Karpas-422 (cell line): ENCODE results near the gene TENT5C. TPM values are rescaled to one million over a fixed set of nuclear protein-coding genes. Genes with fewer than 3 reads are reported as not detected.

Experiments used
- DNase-seq: peaks from one replicate; pipeline ENCODE4 v3.0.0-alpha.2; 2015
- H2AFZ ChIP-seq: fragments of 200-600 bp; sonication (generic); 2 replicates; pipeline ENCODE4 v1.6.1; 2014; ENCODE audit warnings: antibody characterized with exemption, low read length, mixed read lengths
- H3K27ac ChIP-seq: fragments of 200-600 bp; sonication (generic); 2 replicates; pipeline ENCODE4 v1.5.1; 2014; ENCODE audit warnings: mild to moderate bottlenecking, low read length, moderate library complexity
- H3K27me3 ChIP-seq: fragments of 200-600 bp; sonication (generic); 2 replicates; pipeline ENCODE4 v1.6.1; 2014; ENCODE audit warnings: low read length, mixed read lengths
- H3K36me3 ChIP-seq: fragments of 200-600 bp; sonication (generic); 2 replicates; pipeline ENCODE4 v1.6.1; 2014; ENCODE audit warnings: low read length, mixed read lengths; ENCODE audit not compliant: insufficient read depth
- H3K4me1 ChIP-seq: fragments of 200-600 bp; sonication (generic); 2 replicates; pipeline ENCODE4 v1.6.1; 2014; ENCODE audit warnings: mild to moderate bottlenecking, low read length, mixed read lengths
- H3K4me2 ChIP-seq: fragments of 200-600 bp; sonication (generic); 2 replicates; pipeline ENCODE4 v1.6.1; 2014; ENCODE audit warnings: low read length, low read depth, mild to moderate bottlenecking; ENCODE audit not compliant: poor library complexity, severe bottlenecking
- H3K4me3 ChIP-seq: fragments of 200-600 bp; sonication (generic); 2 replicates; pipeline ENCODE4 v1.5.1; 2014; ENCODE audit warnings: mild to moderate bottlenecking, antibody characterized with exemption, low read length, mixed read lengths
- H3K79me2 ChIP-seq: fragments of 200-600 bp; sonication (generic); 2 replicates; pipeline ENCODE4 v1.6.1; 2014; ENCODE audit warnings: mild to moderate bottlenecking, low read length, mixed read lengths
- H3K9ac ChIP-seq: fragments of 200-600 bp; sonication (generic); 2 replicates; pipeline ENCODE4 v1.6.0; 2014; ENCODE audit warnings: low read length
- H3K9me2 ChIP-seq: fragments of 200-600 bp; sonication (generic), shearing (Covaris generic); replicated peaks from 2 replicates; pipeline ENCODE4 v1.6.0; 2014; ENCODE audit warnings: mild to moderate bottlenecking, low read length, moderate library complexity; ENCODE audit not compliant: insufficient read depth
- H3K9me3 ChIP-seq: fragments of 300-700, 200-600 bp; sonication (generic); 2 replicates; pipeline ENCODE4 v1.6.1; 2014; ENCODE audit warnings: low read length, mixed read lengths
- H4K20me1 ChIP-seq: fragments of 200-600 bp; sonication (generic); 2 replicates; pipeline ENCODE4 v1.6.1; 2014; ENCODE audit warnings: mild to moderate bottlenecking, antibody characterized with exemption, low read length, low read depth; ENCODE audit not compliant: insufficient read depth
- total RNA-seq: library from RNA; depleted of rRNA; stranded (reverse); fragments of >200 nt; shearing (Covaris generic); gene quantifications from 2 replicates; pipeline ENCODE4 v1.2.3, GENCODE V29; 2014; ENCODE audit warnings: low replicate concordance

The TENT5C gene
- total RNA-seq, 1 experiment from 2014 or later: 0.60 TPM

GRCh38 chr1:117575586-117576225, 30.1 kb upstream of the TENT5C start:
- no peak overlapping the region for H2AFZ ChIP-seq
- no peak overlapping the region for H3K4me3 ChIP-seq
- no peak for DNase-seq
- H3K9me3 ChIP-seq: no peaks in the 10 kb centered on the region
- no peaks in the 10 kb centered on the region for H3K27me3 ChIP-seq
- no peaks in the 10 kb centered on the region for H3K9me2 ChIP-seq
- H3K9ac ChIP-seq: no peak overlapping the region
- H3K4me1 ChIP-seq: no peaks in the 10 kb centered on the region
- H3K27ac ChIP-seq: no peak overlapping the region
- H3K36me3 ChIP-seq: no peaks in the 10 kb centered on the region
- no peaks in the 10 kb centered on the region for H3K79me2 ChIP-seq
- no peaks in the 10 kb centered on the region for H4K20me1 ChIP-seq
- H3K4me2 ChIP-seq: no peak overlapping the region

- no peak for DNase-seq
- Histone ChIP-seq H3K4me1 (no peaks in the 10 kb centered on the region), H3K79me2 (no peaks in the 10 kb centered on the region), H3K4me2 (no peak overlapping the region), H4K20me1 (no peaks in the 10 kb centered on the region), H2AFZ (no peak overlapping the region), H3K9me3 (no peaks in the 10 kb centered on the region), H3K27me3 (no peaks in the 10 kb centered on the region), H3K9me2 (no peaks in the 10 kb centered on the region), H3K27ac (no peak overlapping the region), H3K4me3 (no peak overlapping the region), H3K36me3 (no peaks in the 10 kb centered on the region), H3K9ac (no peak overlapping the region)
Measured at GRCh38 chr1:117576236-117576635, 29.6 kb upstream of the TENT5C start.

- Histone ChIP-seq H3K36me3 (no peaks in the 10 kb centered on the region), H3K9ac (no peak overlapping the region), H4K20me1 (no peaks in the 10 kb centered on the region), H3K27ac (no peak overlapping the region), H3K9me2 (no peaks in the 10 kb centered on the region), H3K4me2 (no peak overlapping the region), H3K79me2 (no peaks in the 10 kb centered on the region), H3K4me3 (no peak overlapping the region), H3K9me3 (no peaks in the 10 kb centered on the region), H2AFZ (no peak overlapping the region), H3K4me1 (no peaks in the 10 kb centered on the region), H3K27me3 (no peaks in the 10 kb centered on the region)
- no peak for DNase-seq
Measured at GRCh38 chr1:117577191-117577885, 28.5 kb upstream of the TENT5C start.

GRCh38 chr1:117578466-117578865, 27.4 kb upstream of the TENT5C start:
- Histone ChIP-seq H2AFZ (no peak overlapping the region), H3K27ac (no peak overlapping the region), H3K9me2 (no peaks in the 10 kb centered on the region), H3K9me3 (no peaks in the 10 kb centered on the region), H3K4me1 (no peaks in the 10 kb centered on the region), H3K4me2 (no peak overlapping the region), H4K20me1 (no peaks in the 10 kb centered on the region), H3K79me2 (no peaks in the 10 kb centered on the region), H3K4me3 (no peak overlapping the region), H3K36me3 (no peaks in the 10 kb centered on the region), H3K9ac (no peak overlapping the region), H3K27me3 (no peaks in the 10 kb centered on the region)
- DNase-seq: no peak

- Histone ChIP-seq H3K4me2 (no peak overlapping the region), H2AFZ (no peak overlapping the region), H3K9me3 (no peaks in the 10 kb centered on the region), H3K79me2 (no peaks in the 10 kb centered on the region), H3K27ac (no peak overlapping the region), H3K9ac (no peak overlapping the region), H3K36me3 (no peaks in the 10 kb centered on the region), H3K4me1 (no peaks in the 10 kb centered on the region), H3K9me2 (no peaks in the 10 kb centered on the region), H4K20me1 (no peaks in the 10 kb centered on the region), H3K4me3 (no peak overlapping the region), H3K27me3 (no peaks in the 10 kb centered on the region)
- no peak for DNase-seq
Measured at GRCh38 chr1:117579221-117579906, 26.5 kb upstream of the TENT5C start.

GRCh38 chr1:117580436-117580835, 25.4 kb upstream of the TENT5C start:
- no peak for DNase-seq
- Histone ChIP-seq H2AFZ (no peak overlapping the region), H4K20me1 (no peaks in the 10 kb centered on the region), H3K4me3 (no peak overlapping the region), H3K79me2 (no peaks in the 10 kb centered on the region), H3K27me3 (no peaks in the 10 kb centered on the region), H3K9me3 (no peaks in the 10 kb centered on the region), H3K36me3 (no peaks in the 10 kb centered on the region), H3K9me2 (no peaks in the 10 kb centered on the region), H3K4me2 (no peak overlapping the region), H3K27ac (no peak overlapping the region), H3K4me1 (no peaks in the 10 kb centered on the region), H3K9ac (no peak overlapping the region)

GRCh38 chr1:117580882-117581281, 25.0 kb upstream of the TENT5C start:
- no peaks in the 10 kb centered on the region for H3K27me3 ChIP-seq
- no peak overlapping the region for H3K9ac ChIP-seq
- H3K4me3 ChIP-seq: no peak overlapping the region
- H3K79me2 ChIP-seq: no peaks in the 10 kb centered on the region
- H3K27ac ChIP-seq: no peak overlapping the region
- H4K20me1 ChIP-seq: no peaks in the 10 kb centered on the region
- no peaks in the 10 kb centered on the region for H3K9me3 ChIP-seq
- DNase-seq: no peak
- no peak overlapping the region for H3K4me2 ChIP-seq
- no peaks in the 10 kb centered on the region for H3K36me3 ChIP-seq
- no peaks in the 10 kb centered on the region for H3K4me1 ChIP-seq
- H2AFZ ChIP-seq: no peak overlapping the region
- no peaks in the 10 kb centered on the region for H3K9me2 ChIP-seq

- no peaks in the 10 kb centered on the region for H4K20me1 ChIP-seq
- no peaks in the 10 kb centered on the region for H3K4me1 ChIP-seq
- H3K9me3 ChIP-seq: no peaks in the 10 kb centered on the region
- no peaks in the 10 kb centered on the region for H3K36me3 ChIP-seq
- no peaks in the 10 kb centered on the region for H3K9me2 ChIP-seq
- H3K79me2 ChIP-seq: no peaks in the 10 kb centered on the region
- no peak overlapping the region for H3K4me2 ChIP-seq
- no peak overlapping the region for H3K4me3 ChIP-seq
- H3K27me3 ChIP-seq: no peaks in the 10 kb centered on the region
- DNase-seq: no peak
- no peak overlapping the region for H3K9ac ChIP-seq
- no peak overlapping the region for H3K27ac ChIP-seq
- no peak overlapping the region for H2AFZ ChIP-seq
Measured at GRCh38 chr1:117581391-117581943, 24.4 kb upstream of the TENT5C start.
